CD4-positive, alpha-beta T cell treated with Interleukin-2 at 100 ng/mL for 4 hours (primary cell): Measurements from ENCODE around the gene DYRK3.
A peak's percentile ranks its signal among the peaks of the same experiment; 100 is the strongest.
"Not testable (repeated sequence)": the region's sequence is repeated elsewhere in the genome, so short reads cannot be mapped to it uniquely, and the experiment has no call there.

Source experiments
- DNase-seq: peaks from one replicate; pipeline ENCODE4 v3.0.0-alpha.2; 2020; ENCODE audit warnings: low spot score

DYRK3 gene

DNA sequence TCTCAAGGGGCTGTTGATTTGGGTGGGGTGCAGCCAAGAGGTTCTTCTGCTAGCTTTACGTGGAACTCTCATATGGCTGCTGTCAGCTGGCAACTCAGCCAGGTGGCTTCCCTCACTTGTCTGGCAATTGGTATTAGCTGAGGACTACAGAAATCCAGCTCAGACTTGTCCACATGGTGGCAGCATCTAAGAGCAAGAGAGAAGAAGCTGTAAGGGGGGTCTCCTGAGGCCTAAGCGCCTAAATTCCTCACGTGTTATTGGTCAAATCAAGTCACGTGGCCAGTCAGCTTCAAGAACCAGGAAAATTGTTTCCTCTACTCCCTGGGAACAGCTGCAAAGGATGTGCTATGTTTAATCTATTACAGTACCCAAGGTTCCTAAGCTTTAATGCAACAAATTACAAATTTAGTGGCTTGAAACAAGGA, 4.2 kb upstream of the DYRK3 start:
- no peak for DNase-seq

DNA sequence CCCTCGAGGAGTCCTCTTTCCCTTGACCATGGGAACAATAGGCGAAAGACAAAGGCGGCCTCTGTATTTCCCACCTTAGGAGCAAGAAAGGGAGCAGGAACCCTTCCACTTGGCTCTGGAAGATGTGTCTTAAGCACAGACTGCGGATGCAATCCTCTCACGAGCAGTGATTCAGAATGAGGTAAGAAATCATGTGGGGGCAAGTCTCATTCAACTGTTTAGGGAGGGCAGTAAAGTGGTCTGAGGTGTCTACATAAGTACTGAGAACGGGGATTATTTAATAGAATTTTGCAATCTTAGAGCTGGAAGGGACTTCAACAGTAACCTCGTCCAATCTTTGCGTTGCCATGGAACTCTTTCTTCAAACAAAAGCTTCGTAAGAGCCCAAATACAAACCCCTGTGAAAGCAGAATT, 1.6 kb upstream of the DYRK3 start:
- no peak for DNase-seq

DNA sequence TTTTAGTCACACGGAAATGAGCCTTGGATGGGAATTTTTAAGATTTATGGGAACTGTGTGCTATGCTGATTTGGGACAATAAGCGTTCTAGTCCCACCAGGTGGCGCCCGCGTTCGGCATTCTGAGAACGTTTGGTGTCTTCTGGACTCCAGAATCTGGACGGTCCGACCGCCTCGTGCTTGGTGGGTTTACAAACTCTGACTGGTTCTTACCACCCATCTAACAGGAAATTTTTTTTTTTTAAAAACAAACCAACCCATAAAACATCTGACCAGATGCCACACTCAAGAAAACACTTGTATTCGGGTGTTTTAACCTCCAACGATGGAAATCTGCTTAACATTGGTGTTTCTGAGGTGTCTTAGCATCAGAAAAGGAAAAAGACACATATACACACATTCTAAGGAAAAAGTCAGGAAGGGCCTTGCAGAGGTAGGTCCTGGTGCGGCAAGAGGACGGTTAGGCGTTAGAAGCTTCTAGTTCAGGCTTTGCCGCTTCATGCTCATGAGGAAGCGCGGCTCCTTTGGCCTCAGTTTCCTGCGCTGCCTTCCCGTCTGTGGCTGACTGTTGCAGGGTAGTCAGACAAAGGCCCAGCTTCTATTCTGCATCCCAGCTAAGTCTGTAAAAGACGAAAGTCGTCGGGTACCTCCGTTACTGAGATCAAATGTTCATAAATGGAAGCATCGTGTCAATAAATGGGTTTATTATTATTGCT, 814 bp upstream of the DYRK3 start:
- peak; percentile 72 for DNase-seq

DNA sequence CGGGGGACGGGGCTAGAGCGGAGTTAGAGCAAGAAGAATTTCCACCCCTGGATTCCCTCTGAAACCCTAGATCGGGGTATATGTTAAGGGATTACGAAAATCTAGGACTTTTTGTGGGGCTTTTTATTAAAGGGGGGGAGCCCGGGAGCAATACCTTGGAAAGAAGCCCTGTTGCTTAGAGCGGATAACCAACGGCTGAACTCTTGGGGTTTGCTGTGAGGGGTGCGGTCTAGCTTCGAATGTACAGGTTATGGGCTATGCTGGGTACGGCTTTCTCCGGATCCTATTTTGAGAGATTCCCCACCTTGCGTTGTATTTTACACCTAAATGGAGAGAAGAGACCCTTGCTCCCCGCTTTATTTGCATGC, 626 bp downstream of the DYRK3 start:
- DNase-seq: no peak

DNA sequence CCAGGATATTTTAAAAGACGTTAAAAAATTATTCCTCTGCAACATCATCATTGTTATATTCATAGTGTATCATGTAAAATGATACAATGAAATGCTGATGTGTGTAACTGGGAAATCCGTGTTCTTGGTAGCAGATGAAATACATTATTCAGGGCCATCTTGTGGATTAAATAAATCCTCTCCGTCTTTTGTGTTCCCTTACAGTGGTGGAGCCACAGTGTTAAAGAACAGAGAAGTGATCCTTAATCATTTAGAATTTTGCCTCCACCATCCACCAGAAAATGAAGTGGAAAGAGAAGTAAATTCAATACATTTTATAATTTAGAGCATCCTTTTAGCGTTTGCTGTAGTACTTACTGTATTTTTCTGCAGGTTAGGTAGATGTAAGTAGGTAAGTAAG, 1.3 kb downstream of the DYRK3 start:
- DNase-seq: no peak

DNA sequence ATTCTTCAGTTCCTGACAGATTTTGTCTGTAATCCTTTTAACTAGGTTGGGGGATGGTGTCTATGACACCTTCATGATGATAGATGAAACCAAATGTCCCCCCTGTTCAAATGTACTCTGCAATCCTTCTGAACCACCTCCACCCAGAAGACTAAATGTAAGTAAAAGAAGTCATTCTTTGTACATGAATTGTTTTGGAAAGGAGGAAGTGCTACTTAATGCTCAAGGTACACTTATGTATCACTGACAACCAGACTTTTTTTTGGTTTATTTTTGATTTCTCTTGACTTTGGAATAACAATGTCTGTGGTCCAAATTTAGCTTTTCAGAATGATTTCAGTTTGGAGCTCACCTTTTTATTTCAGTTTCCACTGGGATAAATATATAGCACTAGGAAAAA, 2.3 kb downstream of the DYRK3 start:
- DNase-seq: no peak

DNA sequence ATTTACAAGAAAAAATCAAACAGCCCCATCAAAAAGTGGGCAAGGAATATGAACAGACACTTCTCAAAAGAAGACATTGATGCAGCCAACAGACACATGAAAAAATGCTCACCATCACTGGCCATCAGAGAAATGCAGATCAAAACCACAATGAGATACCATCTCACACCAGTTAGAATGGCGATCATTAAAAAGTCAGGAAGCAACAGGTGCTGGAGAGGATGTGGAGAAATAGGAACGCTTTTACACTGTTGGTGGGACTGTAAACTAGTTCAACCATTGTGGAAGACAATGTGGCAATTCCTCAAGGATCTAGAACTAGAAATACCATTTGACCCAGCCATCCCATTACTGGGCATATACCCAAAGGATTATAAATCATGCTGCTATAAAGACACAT, 6.7 kb downstream of the DYRK3 start:
- DNase-seq: not testable (repeated sequence)

DNA sequence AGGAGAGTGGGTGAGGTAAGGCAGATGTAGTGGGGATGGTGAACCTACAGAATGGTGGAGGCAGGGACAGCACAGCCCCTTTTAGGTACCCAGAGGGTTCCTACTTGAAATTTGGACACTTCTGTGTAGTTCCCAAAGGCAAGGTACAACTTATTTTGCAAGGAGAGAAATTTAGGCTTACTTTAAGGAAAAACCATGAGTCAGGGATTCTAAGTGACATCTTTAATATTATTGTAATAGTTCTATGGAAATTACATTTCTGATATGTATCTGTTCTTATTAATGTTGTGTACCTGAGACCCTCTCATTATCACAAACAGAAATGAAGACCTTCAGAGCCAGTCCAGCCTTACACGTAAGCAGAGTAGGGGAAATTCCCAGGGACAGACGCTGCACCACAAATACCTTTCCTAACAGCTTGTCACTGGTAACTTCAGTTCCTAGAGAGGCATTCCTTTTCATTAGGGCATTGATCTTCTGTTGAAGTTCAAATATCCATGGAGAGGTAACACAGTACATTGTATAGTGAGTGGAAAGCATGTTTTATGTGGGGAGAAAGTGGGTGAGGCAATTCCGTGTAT, 7.9 kb downstream of the DYRK3 start:
- DNase-seq: no peak

DNA sequence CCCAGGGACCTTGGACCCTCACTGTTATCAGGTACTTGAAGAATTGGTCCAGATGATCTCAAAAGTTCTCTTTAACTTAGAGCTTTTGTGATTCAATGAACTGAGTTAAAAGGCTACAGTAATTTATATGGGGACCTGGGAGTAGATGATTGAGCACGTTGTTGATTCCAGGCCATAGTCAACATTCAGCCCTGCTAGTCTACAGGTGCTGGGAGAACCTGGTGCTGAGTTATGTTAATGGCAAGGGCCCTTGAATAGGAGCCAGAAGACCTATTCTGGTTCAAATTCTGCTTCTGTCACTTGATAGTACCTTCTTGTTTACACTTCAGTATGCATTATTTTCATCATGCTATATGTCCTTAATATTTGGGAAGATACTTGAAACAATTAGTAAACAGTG, 11.2 kb downstream of the DYRK3 start:
- DNase-seq: no peak

DNA sequence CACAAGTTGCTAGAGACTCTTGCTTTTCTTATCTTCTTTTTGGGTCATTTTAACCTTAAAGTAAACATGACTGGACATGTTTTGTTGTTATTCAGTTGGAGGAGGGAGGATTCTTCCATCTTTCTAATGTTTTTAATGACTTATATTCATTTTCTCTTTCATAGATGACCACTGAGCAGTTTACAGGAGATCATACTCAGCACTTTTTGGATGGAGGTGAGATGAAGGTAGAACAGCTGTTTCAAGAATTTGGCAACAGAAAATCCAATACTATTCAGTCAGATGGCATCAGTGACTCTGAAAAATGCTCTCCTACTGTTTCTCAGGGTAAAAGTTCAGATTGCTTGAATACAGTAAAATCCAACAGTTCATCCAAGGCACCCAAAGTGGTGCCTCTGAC, 11.9 kb downstream of the DYRK3 start:
- no peak for DNase-seq

DNA sequence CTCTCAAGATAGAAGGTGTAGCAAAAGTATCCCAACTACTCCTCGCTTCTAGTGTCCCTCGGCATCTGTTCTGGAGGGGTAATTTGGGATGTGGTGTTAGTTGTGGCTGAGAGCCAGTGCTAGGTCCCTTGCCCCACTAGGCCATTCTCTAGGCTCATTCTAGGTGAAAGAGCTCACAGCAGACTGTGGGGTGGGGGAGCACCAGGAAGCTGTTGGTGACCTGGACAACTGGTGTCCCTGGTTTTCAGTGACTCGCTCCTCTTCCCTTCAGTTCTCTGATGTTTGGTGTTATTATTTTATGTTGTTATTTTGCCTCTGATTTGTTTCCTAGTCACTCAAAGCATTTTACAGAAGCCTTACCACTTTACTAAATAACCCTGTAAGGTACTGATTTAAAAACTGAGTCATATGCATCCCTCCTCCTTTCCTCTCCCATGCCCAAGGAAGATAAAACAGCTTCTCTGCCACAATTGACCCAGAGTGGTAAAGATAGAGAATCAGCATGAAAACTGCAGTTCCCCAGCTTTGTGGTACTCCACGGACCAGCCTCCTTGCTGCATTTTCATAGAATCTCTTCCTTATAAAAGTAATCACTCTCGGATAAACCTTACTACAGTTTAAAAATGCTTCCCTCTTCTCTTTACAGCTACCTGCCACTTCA, 14.1 kb downstream of the DYRK3 start:
- DNase-seq: no peak

DNA sequence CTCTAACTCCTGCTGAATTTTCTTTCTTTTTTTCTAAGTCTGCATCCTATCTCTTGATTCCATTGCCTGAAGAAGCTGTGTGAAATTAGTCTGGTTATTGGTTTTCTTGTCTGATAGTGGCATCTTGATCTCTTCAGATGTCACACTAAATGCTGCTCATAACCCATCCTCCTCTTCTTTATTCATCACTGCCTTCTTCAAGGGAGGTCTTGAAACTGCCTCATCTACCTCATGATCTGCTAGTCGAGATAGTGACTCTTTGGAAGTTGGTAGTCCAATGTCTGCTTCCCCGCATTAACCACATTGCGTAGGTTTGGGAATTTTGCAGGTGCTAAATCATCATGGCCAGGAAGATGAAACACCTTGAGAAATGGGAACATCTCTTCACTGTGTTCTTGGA, 15.7 kb downstream of the DYRK3 start:
- DNase-seq: no peak

DNA sequence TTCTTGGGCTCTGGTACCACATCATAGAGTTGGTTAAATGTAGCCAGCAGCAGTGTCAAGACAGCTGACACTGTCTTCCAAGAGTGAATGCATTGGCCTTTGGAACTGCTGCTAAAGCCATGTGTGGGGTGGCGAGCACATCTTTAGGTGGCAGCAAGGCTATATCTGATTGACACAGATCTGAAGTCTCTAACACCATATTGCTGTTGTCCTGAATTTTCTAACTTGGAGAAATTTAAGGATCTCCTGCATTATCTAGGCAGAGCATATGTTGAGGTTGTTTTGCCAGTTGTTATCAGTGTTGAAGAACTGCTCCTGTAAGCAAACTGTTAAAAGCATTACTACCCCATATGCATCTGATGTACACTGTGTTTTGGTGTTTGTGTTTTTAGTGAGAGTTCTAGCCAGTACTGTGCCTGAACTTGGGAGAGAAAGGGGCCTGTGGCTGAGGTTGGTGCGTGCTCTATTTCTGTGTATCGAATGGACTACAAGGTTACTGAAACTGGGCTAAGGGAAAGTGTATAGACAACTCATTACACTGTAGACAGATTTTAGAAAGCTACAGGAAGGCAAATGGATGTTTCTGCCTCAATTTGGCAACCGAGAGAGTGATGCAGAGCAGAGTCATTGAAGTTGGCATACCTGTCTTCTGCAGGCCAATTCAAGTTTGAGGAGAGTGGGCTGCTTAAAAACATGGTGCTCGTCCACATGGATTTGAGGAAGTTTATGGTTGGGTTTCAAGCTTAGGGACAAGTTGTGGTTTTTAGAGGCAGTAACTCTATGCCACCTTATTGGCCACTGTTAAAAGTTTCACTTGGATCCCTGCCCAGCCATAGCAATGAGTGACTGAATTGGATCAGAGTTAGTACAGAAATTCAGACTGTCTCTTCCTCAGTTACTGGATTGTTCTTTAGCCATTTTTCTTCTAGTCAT, 16.9 kb downstream of the DYRK3 start:
- DNase-seq: no peak

DNA sequence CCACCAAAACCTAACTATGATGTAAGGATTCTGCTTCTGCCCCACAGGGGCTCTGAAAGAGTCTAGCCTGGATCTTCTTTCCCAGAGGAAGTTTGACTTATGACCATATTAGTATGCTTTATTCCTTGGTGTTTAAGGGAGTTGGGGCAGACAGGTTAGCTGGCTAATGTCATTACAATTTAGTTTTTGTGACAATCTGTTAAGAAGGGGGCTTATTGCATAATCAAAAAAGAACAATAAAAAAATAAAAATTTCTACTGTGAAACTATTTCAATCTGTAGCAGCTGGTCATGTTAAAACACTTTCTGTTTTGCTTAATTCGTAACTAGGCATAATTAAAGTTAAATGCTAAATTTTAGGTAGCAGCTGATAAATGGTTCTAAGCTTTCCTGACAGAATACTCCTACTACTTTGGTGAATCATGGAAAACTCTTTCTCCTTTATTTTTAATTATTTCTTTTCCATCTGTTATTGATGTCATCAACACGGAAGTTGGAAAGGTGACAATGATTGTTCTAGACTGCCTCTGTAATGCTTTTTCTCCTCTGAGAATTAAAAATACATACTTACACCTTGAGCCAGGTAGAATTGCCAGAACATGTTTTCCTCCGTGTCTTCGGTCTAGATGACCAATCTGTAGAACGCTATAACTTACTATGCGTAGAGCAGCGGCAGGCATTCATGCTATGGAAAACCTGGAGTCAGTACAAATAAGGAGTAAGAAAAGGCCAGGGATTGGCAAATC, 18.6 kb downstream of the DYRK3 start:
- no peak for DNase-seq

DNA sequence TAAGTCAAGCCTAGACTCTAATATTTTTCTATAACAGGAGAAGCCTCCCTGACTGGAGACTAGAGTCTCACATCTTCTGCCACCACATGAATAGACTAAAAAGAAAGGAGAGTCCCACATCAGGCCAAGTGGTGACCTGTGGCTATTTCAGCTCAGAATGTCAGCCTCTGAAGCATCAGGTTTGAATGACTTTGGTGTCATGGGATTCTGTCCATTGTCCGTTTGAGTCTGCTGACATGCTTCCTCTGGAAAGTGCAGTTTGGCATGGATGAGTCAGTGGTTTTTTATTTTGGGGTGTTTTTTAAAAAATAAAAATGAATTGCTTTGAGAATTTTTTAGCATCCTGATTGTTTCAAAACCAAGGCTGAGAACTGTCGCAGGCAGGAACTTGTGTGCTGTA, 19.5 kb downstream of the DYRK3 start:
- no peak for DNase-seq

DNA sequence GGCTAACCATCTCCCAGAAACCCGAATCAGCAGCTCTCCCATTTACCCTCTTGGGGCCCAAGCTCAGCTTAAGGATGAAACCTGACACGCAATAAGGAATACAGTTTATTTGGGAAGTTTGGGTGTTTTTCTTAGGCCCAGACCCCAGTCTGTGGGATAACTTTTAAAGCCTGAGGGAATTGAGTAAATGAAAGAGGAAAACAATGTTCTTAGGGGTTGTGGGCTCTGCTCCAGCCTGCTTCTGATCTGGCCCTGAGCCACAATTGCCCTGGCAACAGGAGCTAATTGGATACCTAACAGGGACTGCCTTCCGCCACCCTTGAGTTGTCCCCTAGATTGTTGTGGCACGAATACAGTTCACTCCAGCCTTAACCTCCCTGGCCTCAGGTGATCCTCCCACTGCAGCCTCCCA, 20.1 kb downstream of the DYRK3 start:
- no peak for DNase-seq

DNA sequence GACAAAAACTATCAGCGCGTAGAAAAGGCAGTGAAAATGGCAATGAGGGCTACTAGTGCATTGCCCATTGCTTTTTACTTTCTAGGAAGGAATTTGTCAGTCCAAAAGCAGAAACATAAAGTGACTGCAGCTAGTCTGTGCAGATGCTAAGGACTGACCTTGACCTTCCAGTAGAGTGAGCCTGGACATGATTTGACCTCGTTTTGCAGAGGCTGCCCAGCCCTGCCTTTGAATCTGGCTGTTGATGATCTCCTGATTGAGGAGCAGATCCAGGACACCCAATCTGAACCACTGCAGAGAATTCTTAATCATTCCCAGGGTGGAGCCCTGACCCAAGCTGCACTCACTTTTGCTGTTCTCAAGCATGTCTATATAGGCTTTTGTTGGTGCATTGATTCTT, 21.6 kb downstream of the DYRK3 start:
- DNase-seq: no peak

DNA sequence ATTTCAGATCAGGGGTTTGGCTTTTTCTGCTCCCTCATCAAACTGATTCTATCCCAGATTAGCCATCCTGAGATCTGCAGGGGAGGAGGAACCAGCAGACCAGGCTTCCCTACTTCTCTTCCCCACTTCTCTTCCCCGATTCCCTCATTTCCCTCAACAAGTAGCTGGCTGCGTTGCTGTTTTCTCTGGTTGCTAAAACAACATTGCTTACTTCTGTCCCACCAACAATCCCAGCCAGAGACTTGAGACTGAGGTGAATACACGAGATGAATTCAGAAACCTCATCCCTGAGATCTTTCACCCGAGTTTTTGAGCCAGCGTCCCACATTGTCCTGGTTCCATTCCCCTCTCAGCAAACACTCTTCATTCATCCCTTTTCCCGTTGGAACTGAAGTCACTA, 22.4 kb downstream of the DYRK3 start:
- no peak for DNase-seq

DNA sequence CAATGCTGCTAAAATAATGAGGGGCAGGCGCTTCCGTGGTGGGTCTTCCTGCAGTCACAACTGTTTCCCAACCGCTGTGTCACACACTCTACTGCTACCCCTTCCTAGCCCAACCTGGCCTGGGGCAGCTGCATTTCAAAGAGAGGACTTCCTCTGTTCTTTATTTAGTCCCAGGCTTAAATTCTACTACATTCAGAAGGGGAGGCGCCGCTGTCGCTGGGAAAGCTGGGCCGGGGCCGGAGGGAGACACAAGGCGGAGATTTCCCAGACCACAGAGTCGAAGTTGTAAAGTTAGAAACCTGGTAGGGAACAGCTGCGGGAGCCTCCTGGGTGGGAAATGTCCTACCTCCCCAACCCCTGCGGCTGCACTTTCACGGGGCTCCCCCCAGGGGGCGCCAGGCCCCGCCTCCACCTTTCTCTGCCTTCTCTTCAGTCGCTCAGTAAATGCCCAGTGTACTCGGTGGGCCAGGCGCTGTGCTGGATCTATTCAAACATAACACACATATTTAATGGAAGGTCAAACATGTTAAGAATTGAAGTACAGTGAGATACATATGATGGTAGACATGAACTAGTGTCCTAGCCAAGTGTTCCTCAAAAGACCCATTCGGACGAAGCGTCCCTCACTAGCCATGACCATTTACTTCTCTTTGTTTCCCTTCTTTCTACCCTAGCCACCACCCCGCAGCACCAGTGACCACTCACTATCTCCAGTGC, 23.1 kb downstream of the DYRK3 start:
- DNase-seq: peak; percentile 52

DNA sequence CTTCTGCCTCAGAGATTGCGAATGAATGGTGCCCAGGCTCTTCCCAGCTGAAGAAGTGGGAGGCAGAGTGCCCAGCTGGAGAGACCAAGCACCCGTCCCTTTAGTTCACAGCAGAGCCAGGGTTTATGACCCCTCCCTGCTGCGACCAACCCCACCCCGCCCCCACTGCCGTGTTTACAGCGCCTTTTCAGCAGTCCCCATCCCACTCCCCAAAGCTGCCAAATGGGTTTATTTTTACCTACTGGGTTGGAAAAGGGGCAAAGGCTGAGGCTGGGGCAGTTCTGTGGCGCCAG, 23.6 kb downstream of the DYRK3 start:
- DNase-seq: no peak

DNA sequence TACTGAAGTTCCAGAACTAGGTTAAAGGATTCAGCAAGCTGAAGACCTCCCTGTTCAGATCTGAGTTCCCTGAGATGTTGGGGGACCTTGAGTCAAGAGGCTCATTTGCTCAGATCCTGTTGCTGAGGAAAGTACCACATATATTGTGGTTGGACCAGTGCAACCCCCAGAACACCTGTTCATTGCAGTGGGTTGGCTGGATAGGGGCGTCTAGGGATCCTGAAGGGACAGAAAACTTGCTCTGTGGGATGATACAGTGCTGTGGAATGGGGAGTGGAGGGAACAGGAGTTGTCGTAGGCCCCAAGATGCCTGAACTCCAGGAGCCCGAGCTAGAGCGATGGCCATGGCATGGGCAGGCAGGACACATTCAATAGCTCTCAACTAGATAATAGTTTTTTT, 24.8 kb downstream of the DYRK3 start:
- no peak for DNase-seq
